K562 (cell line): Measurements from ENCODE around the gene MT4.

Source experiments
- NFIX ChIP-seq: fragments of 250-450 bp; sonication (Bioruptor Pico); IDR thresholded peaks from 2 replicates; pipeline ENCODE4 v1.4.0; 2020; ENCODE audit warnings: low read depth, mild to moderate bottlenecking, moderate library complexity
- POLR2A ChIP-seq: fragments of 450-650 bp; conservative IDR thresholded peaks from 2 replicates; pipeline ENCODE4 v1.6.1; 2016
- REST ChIP-seq, 2 experiments: fragments of 450-650 bp; formaldehyde crosslinking in 1 of 2; IDR thresholded peaks; 2 replicates each; pipeline versions ENCODE4 v1.4.0 to v1.6.1; 2014 to 2020; ENCODE audit warnings: mild to moderate bottlenecking in 2 of 2, borderline replicate concordance in 1 of 2, low read depth in 1 of 2

GRCh38 chr16:56551796-56552738 lies 12.8 kb upstream of the MT4 start:
- TF ChIP-seq NFIX (CRISPR knock-in tag) (no peak), POLR2A (no peak), REST (IDR thresholded peaks at IDR 0.05; ENCODE audit: borderline replicate concordance) (no peak), REST (CRISPR knock-in tag; IDR thresholded peaks at IDR 0.05; ENCODE audit: low read depth) (no peak)
